Hepatocyte (in vitro differentiated cells): ENCODE results near the gene TRPM2. TPM values are rescaled to one million over a fixed set of nuclear protein-coding genes. Genes with fewer than 3 reads are reported as not detected.
"Not testable (repeated sequence)": the region's sequence is repeated elsewhere in the genome, so short reads cannot be mapped to it uniquely, and the experiment has no call there.

Source experiments
- DNase-seq: peaks from one replicate; pipeline ENCODE4 v3.0.0-alpha.2; 2016; ENCODE audit warnings: low spot score
- H2AFZ ChIP-seq: fragments of 200-600 bp; sonication (generic); 2 replicates; pipeline ENCODE4 v1.6.0; 2016; ENCODE audit warnings: antibody characterized with exemption, mild to moderate bottlenecking
- H3K27ac ChIP-seq: fragments of 200-600 bp; sonication (generic); 2 replicates; pipeline ENCODE4 v1.5.1; 2016; ENCODE audit warnings: mild to moderate bottlenecking
- H3K27me3 ChIP-seq: fragments of 200-600 bp; sonication (generic); 2 replicates; pipeline ENCODE4 v1.6.1; 2016
- H3K36me3 ChIP-seq: fragments of 200-600 bp; sonication (generic); replicated peaks from 2 replicates; pipeline ENCODE4 v1.5.1; 2016; ENCODE audit warnings: low read depth; ENCODE audit not compliant: insufficient read depth
- H3K4me1 ChIP-seq: fragments of 200-600 bp; sonication (generic); 2 replicates; pipeline ENCODE4 v1.5.1; 2016; ENCODE audit warnings: mild to moderate bottlenecking, moderate library complexity; ENCODE audit not compliant: insufficient read depth
- H3K4me2 ChIP-seq: fragments of 200-600 bp; sonication (generic); 2 replicates; pipeline ENCODE4 v1.6.0; 2016
- H3K4me3 ChIP-seq: fragments of 200-600 bp; sonication (generic); 2 replicates; pipeline ENCODE4 v1.5.1; 2016; ENCODE audit warnings: mild to moderate bottlenecking
- H3K79me2 ChIP-seq: fragments of 200-600 bp; sonication (generic); 2 replicates; pipeline ENCODE4 v1.6.0; 2017; ENCODE audit warnings: mild to moderate bottlenecking
- H3K9me2 ChIP-seq: fragments of 200-600 bp; sonication (generic); replicated peaks from 2 replicates; pipeline ENCODE4 v1.6.0; 2017; ENCODE audit warnings: mild to moderate bottlenecking; ENCODE audit not compliant: insufficient read depth
- H3K9me3 ChIP-seq: fragments of 200-600 bp; sonication (generic); 2 replicates; pipeline ENCODE4 v1.5.1; 2016; ENCODE audit warnings: low read depth, mild to moderate bottlenecking
- H4K20me1 ChIP-seq: fragments of 200-600 bp; sonication (generic); 2 replicates; pipeline ENCODE4 v1.6.0; 2016; ENCODE audit warnings: mild to moderate bottlenecking; ENCODE audit not compliant: insufficient read depth, poor library complexity, severe bottlenecking
- CTCF ChIP-seq: fragments of 200-600 bp; sonication (generic); IDR thresholded peaks from 2 replicates; pipeline ENCODE4 v1.5.1; 2016; ENCODE audit warnings: antibody characterized with exemption, mild to moderate bottlenecking; ENCODE audit not compliant: poor library complexity
- EZH2 ChIP-seq: fragments of 200-600 bp; sonication (generic); IDR thresholded peaks from 2 replicates; pipeline ENCODE4 v1.6.1; 2016; ENCODE audit warnings: antibody characterized with exemption, mild to moderate bottlenecking, borderline replicate concordance
- EZH2phosphoT487 ChIP-seq: fragments of 200-600 bp; sonication (generic); IDR thresholded peaks from one replicate; pipeline ENCODE4 v1.6.1; 2018; ENCODE audit warnings: antibody characterized with exemption, mild to moderate bottlenecking, low read depth, moderate library complexity; ENCODE audit not compliant: unreplicated experiment, severe bottlenecking
- WGBS: methylation state at CpG from one replicate; pipeline ENCODE4 v1.1.6; 2016; ENCODE audit warnings: low lambda C conversion rate; ENCODE audit errors: missing lambda C conversion rate; 5-methylcytosine and 5-hydroxymethylcytosine counted together
- polyA plus RNA-seq: library from polyadenylated mRNA; unstranded; fragments of >200 nt; fragmentation: Nextera tagmentation; extraction: Ambion mirVana; gene quantifications from 2 replicates; pipeline ENCODE4 v1.2.1, GENCODE V29; 2016
- total RNA-seq: library from RNA; depleted of rRNA; stranded (reverse); fragments of >200 nt; gene quantifications from 2 replicates; pipeline ENCODE4 v1.2.3, GENCODE V29; 2014

TRPM2 gene
- total and polyA plus RNA-seq, 2 experiments from 2014 or later, result 0.25 to 0.50 TPM

GRCh38 chr21:44392185-44392584 is 38.8 kb downstream of the TRPM2 start:
- no peaks in the 10 kb centered on the region for H3K4me1 ChIP-seq
- H3K27ac ChIP-seq, result no peak overlapping the region
- H3K4me2 ChIP-seq, result no peak overlapping the region
- 89% methylated on average over 6 of the region's 6 CpGs for WGBS
- no peak overlapping the region for H3K4me3 ChIP-seq
- no peak overlapping the region for H2AFZ ChIP-seq
- H4K20me1 ChIP-seq, result no peaks in the 10 kb centered on the region
- no peaks in the 10 kb centered on the region for H3K36me3 ChIP-seq
- H3K79me2 ChIP-seq, result no peaks in the 10 kb centered on the region
- H3K9me3 ChIP-seq, result no peaks in the 10 kb centered on the region
- TF ChIP-seq EZH2, result no peak
- no peak for TF ChIP-seq CTCF
- TF ChIP-seq EZH2phosphoT487, result no peak
- DNase-seq, result no peak
- H3K9me2 ChIP-seq, result no peaks in the 10 kb centered on the region
- H3K27me3 ChIP-seq, result no peaks in the 10 kb centered on the region

GRCh38 chr21:44392916-44393315 is 39.5 kb downstream of the TRPM2 start:
- Histone ChIP-seq H3K27me3 (no peaks in the 10 kb centered on the region), H3K4me3 (no peak overlapping the region), H2AFZ (no peak overlapping the region), H3K27ac (no peak overlapping the region), H4K20me1 (no peaks in the 10 kb centered on the region), H3K9me2 (no peaks in the 10 kb centered on the region), H3K9me3 (no peaks in the 10 kb centered on the region), H3K36me3 (no peaks in the 10 kb centered on the region), H3K4me2 (no peak overlapping the region), H3K79me2 (no peaks in the 10 kb centered on the region), H3K4me1 (no peaks in the 10 kb centered on the region)
- TF ChIP-seq CTCF (no peak), EZH2phosphoT487 (no peak), EZH2 (no peak)
- no peak for DNase-seq
- WGBS, result 58% methylated on average over 2 of the region's 2 CpGs

- DNase-seq, result no peak
- Histone ChIP-seq H3K27me3 (no peaks in the 10 kb centered on the region), H3K4me1 (no peaks in the 10 kb centered on the region), H4K20me1 (no peaks in the 10 kb centered on the region), H3K79me2 (no peaks in the 10 kb centered on the region), H3K36me3 (no peaks in the 10 kb centered on the region), H2AFZ (no peak overlapping the region), H3K9me3 (no peaks in the 10 kb centered on the region), H3K4me2 (no peak overlapping the region), H3K4me3 (no peak overlapping the region), H3K27ac (no peak overlapping the region), H3K9me2 (no peaks in the 10 kb centered on the region)
- WGBS, result 71% methylated on average over 5 of the region's 5 CpGs
- TF ChIP-seq EZH2 (no peak), CTCF (no peak), EZH2phosphoT487 (no peak)
Measured at GRCh38 chr21:44394733-44395132, 41.3 kb downstream of the TRPM2 start.

GRCh38 chr21:44395260-44395659 is 41.8 kb downstream of the TRPM2 start:
- WGBS, result 77% methylated on average over 11 of the region's 11 CpGs
- Histone ChIP-seq H3K4me1 (no peaks in the 10 kb centered on the region), H3K9me3 (no peaks in the 10 kb centered on the region), H4K20me1 (no peaks in the 10 kb centered on the region), H3K36me3 (no peaks in the 10 kb centered on the region), H3K27ac (no peak overlapping the region), H3K79me2 (no peaks in the 10 kb centered on the region), H3K9me2 (no peaks in the 10 kb centered on the region), H3K27me3 (no peaks in the 10 kb centered on the region), H2AFZ (no peak overlapping the region), H3K4me2 (no peak overlapping the region), H3K4me3 (no peak overlapping the region)
- TF ChIP-seq CTCF, result no peak
- TF ChIP-seq EZH2, result no peak
- TF ChIP-seq EZH2phosphoT487, result no peak
- no peak for DNase-seq

GRCh38 chr21:44396803-44397202 is 43.4 kb downstream of the TRPM2 start:
- not testable (repeated sequence) for H3K4me1 ChIP-seq, H3K4me2 ChIP-seq, DNase-seq, H3K9me3 ChIP-seq, H3K27me3 ChIP-seq, H2AFZ ChIP-seq, H4K20me1 ChIP-seq, H3K27ac ChIP-seq, H3K9me2 ChIP-seq, H3K4me3 ChIP-seq, H3K36me3 ChIP-seq, H3K79me2 ChIP-seq
- WGBS, result 96% methylated on average over 5 of the region's 6 CpGs
